HepG2 (cell line): ENCODE data around the gene DUSP9. TPM values are rescaled to one million over a fixed set of nuclear protein-coding genes. Genes with fewer than 3 reads are reported as not detected.
A peak's percentile ranks its signal among the peaks of the same experiment; 100 is the strongest.

Source experiments
- AGO2 ChIP-seq: fragments of 200-400 bp; formaldehyde crosslinking; optimal IDR thresholded peaks from 2 replicates; pipeline ENCODE3; 2017; ENCODE audit warnings: mild to moderate bottlenecking, low read depth, low read length, moderate library complexity
- FOXA3 ChIP-seq: IDR thresholded peaks from 2 replicates; pipeline ENCODE4 v1.6.1; 2016; ENCODE audit warnings: missing genetic modification reagents, missing compliant biosample characterization
- FOXC1 ChIP-seq: sonication (generic); formaldehyde crosslinking; IDR thresholded peaks from 2 replicates; pipeline ENCODE4 v1.8.0; 2022; ENCODE audit warnings: mild to moderate bottlenecking, missing genetic modification reagents, borderline replicate concordance
- FOXK1 ChIP-seq: sonication (generic); formaldehyde crosslinking; IDR thresholded peaks from 2 replicates; pipeline ENCODE4 v1.4.0; 2020; ENCODE audit warnings: low read depth, missing genetic modification reagents, borderline replicate concordance
- GATAD2A ChIP-seq: IDR thresholded peaks from 2 replicates; pipeline ENCODE4 v1.6.1; 2016
- HNRNPH1 ChIP-seq: fragments of 200-400 bp; formaldehyde crosslinking; optimal IDR thresholded peaks from 2 replicates; pipeline ENCODE3; 2017; ENCODE audit warnings: mild to moderate bottlenecking, low read depth, low read length
- IRX3 ChIP-seq: sonication (generic); formaldehyde crosslinking; IDR thresholded peaks from 2 replicates; pipeline ENCODE4 v1.8.1; 2023; ENCODE audit warnings: mild to moderate bottlenecking, low read depth, missing genetic modification reagents, borderline replicate concordance
- SALL1 ChIP-seq: sonication (generic); formaldehyde crosslinking; IDR thresholded peaks from 2 replicates; pipeline ENCODE4 v1.8.0; 2022; ENCODE audit warnings: mild to moderate bottlenecking, missing genetic modification reagents
- SOX13 ChIP-seq, 3 experiments: fragments of 450-650 bp in 1 of 3; sonication (generic) in 1 of 3; formaldehyde crosslinking in 1 of 3; IDR thresholded peaks in 2 of 3; conservative IDR thresholded peaks in 1 of 3; 2 replicates each; pipeline versions ENCODE4 v1.5.0 to v1.6.1; 2016 to 2020; ENCODE audit warnings: antibody characterized with exemption in 1 of 3, mild to moderate bottlenecking in 1 of 3, missing compliant biosample characterization in 1 of 3, missing genetic modification reagents in 1 of 3, moderate library complexity in 1 of 3
- TEAD3 ChIP-seq: optimal IDR thresholded peaks from 2 replicates; pipeline ENCODE3; 2016; ENCODE audit warnings: borderline replicate concordance
- ZFP36L1 ChIP-seq: sonication (generic); formaldehyde crosslinking; IDR thresholded peaks from 2 replicates; pipeline ENCODE4 v1.8.0; 2022; ENCODE audit warnings: mild to moderate bottlenecking, missing genetic modification reagents, moderate library complexity
- ZNF121 ChIP-seq: sonication (generic); formaldehyde crosslinking; IDR thresholded peaks from 2 replicates; pipeline ENCODE4 v1.5.0; 2020; ENCODE audit warnings: mild to moderate bottlenecking, missing genetic modification reagents
- ZNF747 ChIP-seq: sonication (generic); formaldehyde crosslinking; IDR thresholded peaks from 2 replicates; pipeline ENCODE4 v1.8.1; 2023; ENCODE audit warnings: missing genetic modification reagents, mild to moderate bottlenecking, borderline replicate concordance
- ZSCAN29 ChIP-seq: sonication (generic); formaldehyde crosslinking; conservative IDR thresholded peaks from 2 replicates; pipeline ENCODE4 v1.4.0; 2020; ENCODE audit warnings: mild to moderate bottlenecking, missing genetic modification reagents
- polyA plus RNA-seq, 8 experiments: library from polyadenylated mRNA; depleted of rRNA in 3 of 8; stranded (reverse) in 7 of 8; unstranded in 1 of 8; fragments of >200 nt; fragmentation: Illumina TruSeq in 4 of 8; extraction: Trizol in 4 of 8; gene quantifications; 2 replicates each; pipeline versions ENCODE4 v1.2.1 to v1.2.3, GENCODE V29; 2011 to 2016; ENCODE audit warnings: low read depth in 4 of 8, missing spikeins in 1 of 8, mixed read lengths in 1 of 8; ENCODE audit not compliant: insufficient read depth in 1 of 8
- total RNA-seq, 5 experiments: library from RNA; depleted of rRNA; stranded (reverse); fragments of >200 nt; fragmentation: Illumina TruSeq; extraction: Trizol; gene quantifications; 2 replicates each; pipeline ENCODE4 v1.2.3, GENCODE V29; 2016; ENCODE audit warnings: low read depth in 1 of 5
- TF ChIP-seq, protein P1 (sequence below): sonication (generic); formaldehyde crosslinking; IDR thresholded peaks from 2 replicates; pipeline ENCODE4 v1.5.1; 2020; ENCODE audit warnings: missing genetic modification reagents, mild to moderate bottlenecking, borderline replicate concordance
- TF ChIP-seq, protein P2 (sequence below): sonication (generic); formaldehyde crosslinking; IDR thresholded peaks from 2 replicates; pipeline ENCODE4 v1.5.1; 2020; ENCODE audit warnings: mild to moderate bottlenecking, missing genetic modification reagents, moderate library complexity
- TF ChIP-seq, protein P3 (sequence below): IDR thresholded peaks from 2 replicates; pipeline ENCODE4 v1.6.1; 2016; ENCODE audit warnings: low read depth, control low read depth
- TF ChIP-seq, protein P4 (sequence below): IDR thresholded peaks from 2 replicates; pipeline ENCODE4 v1.4.0; 2020; ENCODE audit warnings: mild to moderate bottlenecking, missing genetic modification reagents

Gene DUSP9
- total and polyA plus RNA-seq, 2 of the 13 experiments (the other 11 are each of a cell fraction or from before 2014, with no cell fraction given): 235 to 435 TPM

DNA sequence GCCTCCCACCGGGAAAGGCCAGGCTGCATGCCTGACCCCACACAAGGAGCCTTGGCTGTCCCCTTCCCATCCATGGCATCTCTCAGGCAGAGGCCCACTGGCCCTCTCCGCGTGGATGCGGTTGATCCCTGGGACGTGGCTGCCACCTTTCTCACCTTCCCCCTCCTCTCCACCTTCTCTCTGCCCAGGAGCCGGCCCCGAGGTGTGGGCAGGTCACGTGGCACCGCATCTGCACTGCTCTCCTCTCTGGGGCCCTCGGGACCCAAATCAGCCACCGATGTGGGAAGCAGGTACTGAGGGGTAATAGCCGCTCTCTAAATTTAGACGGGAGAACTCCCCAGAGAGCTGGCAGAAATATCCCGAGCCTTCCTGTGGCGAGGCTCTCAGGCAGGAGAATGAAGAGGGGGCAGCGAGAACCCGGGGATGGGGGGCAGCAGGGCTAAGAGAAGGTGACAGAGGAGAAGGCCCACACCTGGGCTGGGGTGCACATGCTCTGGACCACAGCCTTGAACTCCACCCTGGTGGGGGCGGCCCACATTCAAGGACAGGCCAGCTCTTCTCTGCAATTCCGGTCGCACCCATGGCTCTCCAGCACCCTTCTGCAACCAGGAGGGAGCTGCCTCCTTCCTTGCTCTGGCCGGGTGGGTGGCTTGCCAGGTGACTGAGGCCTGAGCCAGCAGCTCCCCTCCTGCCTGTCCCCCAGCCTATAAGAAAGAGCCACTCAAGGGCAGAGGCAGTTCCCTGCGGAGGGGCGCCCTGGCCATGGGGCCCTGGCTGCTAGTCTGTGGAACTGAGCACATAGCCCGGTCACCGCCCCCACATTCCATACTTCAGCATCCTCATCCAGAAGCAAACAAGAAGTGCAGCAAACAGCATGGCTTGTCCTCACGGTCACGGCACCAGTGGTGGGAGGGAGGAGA, 9.6 kb upstream of the DUSP9 start (continued):
- TF ChIP-seq SOX13 (IDR thresholded peaks at IDR 0.05): no peak
- TF ChIP-seq SOX13 (CRISPR knock-in tag; conservative IDR thresholded peaks at IDR 0.05 in 1 of 2, IDR thresholded peaks at IDR 0.05 in 1 of 2): no peak
- TF ChIP-seq AGO2: no peak
- no peak for TF ChIP-seq ZNF121 (CRISPR knock-in tag)
- TF ChIP-seq, protein P1, sequence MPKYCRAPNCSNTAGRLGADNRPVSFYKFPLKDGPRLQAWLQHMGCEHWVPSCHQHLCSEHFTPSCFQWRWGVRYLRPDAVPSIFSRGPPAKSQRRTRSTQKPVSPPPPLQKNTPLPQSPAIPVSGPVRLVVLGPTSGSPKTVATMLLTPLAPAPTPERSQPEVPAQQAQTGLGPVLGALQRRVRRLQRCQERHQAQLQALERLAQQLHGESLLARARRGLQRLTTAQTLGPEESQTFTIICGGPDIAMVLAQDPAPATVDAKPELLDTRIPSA (CRISPR knock-in tag): no peak
- no peak for TF ChIP-seq FOXK1
- TF ChIP-seq, protein P2, sequence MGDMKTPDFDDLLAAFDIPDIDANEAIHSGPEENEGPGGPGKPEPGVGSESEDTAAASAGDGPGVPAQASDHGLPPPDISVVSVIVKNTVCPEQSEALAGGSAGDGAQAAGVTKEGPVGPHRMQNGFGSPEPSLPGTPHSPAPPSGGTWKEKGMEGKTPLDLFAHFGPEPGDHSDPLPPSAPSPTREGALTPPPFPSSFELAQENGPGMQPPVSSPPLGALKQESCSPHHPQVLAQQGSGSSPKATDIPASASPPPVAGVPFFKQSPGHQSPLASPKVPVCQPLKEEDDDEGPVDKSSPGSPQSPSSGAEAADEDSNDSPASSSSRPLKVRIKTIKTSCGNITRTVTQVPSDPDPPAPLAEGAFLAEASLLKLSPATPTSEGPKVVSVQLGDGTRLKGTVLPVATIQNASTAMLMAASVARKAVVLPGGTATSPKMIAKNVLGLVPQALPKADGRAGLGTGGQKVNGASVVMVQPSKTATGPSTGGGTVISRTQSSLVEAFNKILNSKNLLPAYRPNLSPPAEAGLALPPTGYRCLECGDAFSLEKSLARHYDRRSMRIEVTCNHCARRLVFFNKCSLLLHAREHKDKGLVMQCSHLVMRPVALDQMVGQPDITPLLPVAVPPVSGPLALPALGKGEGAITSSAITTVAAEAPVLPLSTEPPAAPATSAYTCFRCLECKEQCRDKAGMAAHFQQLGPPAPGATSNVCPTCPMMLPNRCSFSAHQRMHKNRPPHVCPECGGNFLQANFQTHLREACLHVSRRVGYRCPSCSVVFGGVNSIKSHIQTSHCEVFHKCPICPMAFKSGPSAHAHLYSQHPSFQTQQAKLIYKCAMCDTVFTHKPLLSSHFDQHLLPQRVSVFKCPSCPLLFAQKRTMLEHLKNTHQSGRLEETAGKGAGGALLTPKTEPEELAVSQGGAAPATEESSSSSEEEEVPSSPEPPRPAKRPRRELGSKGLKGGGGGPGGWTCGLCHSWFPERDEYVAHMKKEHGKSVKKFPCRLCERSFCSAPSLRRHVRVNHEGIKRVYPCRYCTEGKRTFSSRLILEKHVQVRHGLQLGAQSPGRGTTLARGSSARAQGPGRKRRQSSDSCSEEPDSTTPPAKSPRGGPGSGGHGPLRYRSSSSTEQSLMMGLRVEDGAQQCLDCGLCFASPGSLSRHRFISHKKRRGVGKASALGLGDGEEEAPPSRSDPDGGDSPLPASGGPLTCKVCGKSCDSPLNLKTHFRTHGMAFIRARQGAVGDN (CRISPR knock-in tag): peak; percentile 93
- peak; percentile 26; the same call in 1 of the 2 replicates for TF ChIP-seq GATAD2A (CRISPR knock-in tag)
- TF ChIP-seq FOXA3 (CRISPR knock-in tag): peak; percentile 49
- TF ChIP-seq ZNF747 (CRISPR knock-in tag): no peak
- TF ChIP-seq, protein P3, sequence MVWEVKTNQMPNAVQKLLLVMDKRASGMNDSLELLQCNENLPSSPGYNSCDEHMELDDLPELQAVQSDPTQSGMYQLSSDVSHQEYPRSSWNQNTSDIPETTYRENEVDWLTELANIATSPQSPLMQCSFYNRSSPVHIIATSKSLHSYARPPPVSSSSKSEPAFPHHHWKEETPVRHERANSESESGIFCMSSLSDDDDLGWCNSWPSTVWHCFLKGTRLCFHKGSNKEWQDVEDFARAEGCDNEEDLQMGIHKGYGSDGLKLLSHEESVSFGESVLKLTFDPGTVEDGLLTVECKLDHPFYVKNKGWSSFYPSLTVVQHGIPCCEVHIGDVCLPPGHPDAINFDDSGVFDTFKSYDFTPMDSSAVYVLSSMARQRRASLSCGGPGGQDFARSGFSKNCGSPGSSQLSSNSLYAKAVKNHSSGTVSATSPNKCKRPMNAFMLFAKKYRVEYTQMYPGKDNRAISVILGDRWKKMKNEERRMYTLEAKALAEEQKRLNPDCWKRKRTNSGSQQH (CRISPR knock-in tag): no peak
- TF ChIP-seq, protein P4, sequence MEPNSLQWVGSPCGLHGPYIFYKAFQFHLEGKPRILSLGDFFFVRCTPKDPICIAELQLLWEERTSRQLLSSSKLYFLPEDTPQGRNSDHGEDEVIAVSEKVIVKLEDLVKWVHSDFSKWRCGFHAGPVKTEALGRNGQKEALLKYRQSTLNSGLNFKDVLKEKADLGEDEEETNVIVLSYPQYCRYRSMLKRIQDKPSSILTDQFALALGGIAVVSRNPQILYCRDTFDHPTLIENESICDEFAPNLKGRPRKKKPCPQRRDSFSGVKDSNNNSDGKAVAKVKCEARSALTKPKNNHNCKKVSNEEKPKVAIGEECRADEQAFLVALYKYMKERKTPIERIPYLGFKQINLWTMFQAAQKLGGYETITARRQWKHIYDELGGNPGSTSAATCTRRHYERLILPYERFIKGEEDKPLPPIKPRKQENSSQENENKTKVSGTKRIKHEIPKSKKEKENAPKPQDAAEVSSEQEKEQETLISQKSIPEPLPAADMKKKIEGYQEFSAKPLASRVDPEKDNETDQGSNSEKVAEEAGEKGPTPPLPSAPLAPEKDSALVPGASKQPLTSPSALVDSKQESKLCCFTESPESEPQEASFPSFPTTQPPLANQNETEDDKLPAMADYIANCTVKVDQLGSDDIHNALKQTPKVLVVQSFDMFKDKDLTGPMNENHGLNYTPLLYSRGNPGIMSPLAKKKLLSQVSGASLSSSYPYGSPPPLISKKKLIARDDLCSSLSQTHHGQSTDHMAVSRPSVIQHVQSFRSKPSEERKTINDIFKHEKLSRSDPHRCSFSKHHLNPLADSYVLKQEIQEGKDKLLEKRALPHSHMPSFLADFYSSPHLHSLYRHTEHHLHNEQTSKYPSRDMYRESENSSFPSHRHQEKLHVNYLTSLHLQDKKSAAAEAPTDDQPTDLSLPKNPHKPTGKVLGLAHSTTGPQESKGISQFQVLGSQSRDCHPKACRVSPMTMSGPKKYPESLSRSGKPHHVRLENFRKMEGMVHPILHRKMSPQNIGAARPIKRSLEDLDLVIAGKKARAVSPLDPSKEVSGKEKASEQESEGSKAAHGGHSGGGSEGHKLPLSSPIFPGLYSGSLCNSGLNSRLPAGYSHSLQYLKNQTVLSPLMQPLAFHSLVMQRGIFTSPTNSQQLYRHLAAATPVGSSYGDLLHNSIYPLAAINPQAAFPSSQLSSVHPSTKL (CRISPR knock-in tag): peak; percentile 25; the same call in 1 of the 2 replicates
- no peak for TF ChIP-seq FOXC1
- 0 out of 2 replicates have a peak, but pooled peaks have one; percentile 29 for TF ChIP-seq ZSCAN29 (CRISPR knock-in tag)
- TF ChIP-seq SALL1 (CRISPR knock-in tag): peak; percentile 56; the same call in 1 of the 2 replicates
- TF ChIP-seq ZFP36L1 (CRISPR knock-in tag): no peak
- no peak for TF ChIP-seq HNRNPH1
- TF ChIP-seq IRX3 (CRISPR knock-in tag): no peak
- TF ChIP-seq TEAD3 (CRISPR knock-in tag): peak; percentile 85
